ENCODE measurements around the gene DOCK8.
"Not testable (repeated sequence)": the region's sequence is repeated elsewhere in the genome, so short reads cannot be mapped to it uniquely, and the experiment has no call there.

Gene DOCK8

DNA sequence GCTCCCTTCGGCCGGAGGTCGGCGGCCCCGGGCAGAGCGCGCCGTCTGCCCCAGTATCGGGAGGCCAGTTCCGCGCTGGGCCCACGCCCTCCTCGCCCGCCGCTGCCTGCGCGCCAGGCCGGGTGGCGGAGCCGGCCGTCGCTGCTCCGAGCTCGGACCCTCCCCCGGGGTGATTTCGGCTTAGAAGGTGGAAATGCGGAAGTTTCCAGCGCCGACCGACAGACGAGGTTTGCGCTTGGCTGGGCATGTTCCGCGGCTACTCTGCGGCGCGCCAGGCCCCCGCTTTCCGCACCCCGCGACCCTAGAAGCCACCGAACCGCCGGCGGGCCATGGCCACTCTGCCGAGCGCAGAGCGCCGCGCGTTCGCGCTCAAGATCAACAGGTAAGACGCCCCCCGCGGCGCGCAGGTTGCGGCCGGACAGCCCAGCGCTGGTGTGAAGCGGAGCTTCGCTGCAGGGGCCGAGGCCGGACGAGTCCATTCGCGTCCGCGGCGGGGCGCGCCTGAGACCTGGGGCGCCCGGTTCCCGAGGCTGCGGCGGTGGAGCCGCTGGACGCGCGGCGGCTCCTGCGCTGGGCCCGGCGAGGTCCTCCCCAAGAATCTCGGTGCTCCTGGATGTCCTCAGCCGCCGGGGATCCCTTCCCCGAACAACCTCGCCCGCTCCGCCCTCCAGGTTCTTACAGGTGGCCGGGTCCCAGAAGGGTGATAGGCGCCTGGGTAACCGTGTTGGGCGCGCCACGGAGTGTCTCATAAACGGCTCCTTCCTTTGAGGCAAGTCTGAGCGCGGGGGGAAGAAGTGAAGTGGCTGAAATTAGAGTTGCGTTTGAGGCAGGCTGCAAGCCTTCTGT lies at the start of gene DOCK8:
Gene DOCK8, plus strand, starts transcription at position 218 of the 846 bp plus-strand sequence. Its CDS starts 112 bp downstream, at position 330.
- H3K27ac ChIP-seq, result no peak within 1 kb of the TSS
- peak within 1 kb of the TSS; percentile 45 for H3K4me3 ChIP-seq (ENCODE audit: low read depth, low read length)
- peaks cover 6% of the 10 kb centered on the region for H3K27me3 ChIP-seq (replicated peaks)
- no peaks in the 10 kb centered on the region for H3K36me3 ChIP-seq (replicated peaks)
- TF ChIP-seq, protein P1, sequence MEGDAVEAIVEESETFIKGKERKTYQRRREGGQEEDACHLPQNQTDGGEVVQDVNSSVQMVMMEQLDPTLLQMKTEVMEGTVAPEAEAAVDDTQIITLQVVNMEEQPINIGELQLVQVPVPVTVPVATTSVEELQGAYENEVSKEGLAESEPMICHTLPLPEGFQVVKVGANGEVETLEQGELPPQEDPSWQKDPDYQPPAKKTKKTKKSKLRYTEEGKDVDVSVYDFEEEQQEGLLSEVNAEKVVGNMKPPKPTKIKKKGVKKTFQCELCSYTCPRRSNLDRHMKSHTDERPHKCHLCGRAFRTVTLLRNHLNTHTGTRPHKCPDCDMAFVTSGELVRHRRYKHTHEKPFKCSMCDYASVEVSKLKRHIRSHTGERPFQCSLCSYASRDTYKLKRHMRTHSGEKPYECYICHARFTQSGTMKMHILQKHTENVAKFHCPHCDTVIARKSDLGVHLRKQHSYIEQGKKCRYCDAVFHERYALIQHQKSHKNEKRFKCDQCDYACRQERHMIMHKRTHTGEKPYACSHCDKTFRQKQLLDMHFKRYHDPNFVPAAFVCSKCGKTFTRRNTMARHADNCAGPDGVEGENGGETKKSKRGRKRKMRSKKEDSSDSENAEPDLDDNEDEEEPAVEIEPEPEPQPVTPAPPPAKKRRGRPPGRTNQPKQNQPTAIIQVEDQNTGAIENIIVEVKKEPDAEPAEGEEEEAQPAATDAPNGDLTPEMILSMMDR (IDR thresholded peaks at IDR 0.05; ENCODE audit: low read depth, low read length, missing control alignments), result peak; percentile 24
- DNase-seq, result no peak
- in situ Hi-C loops (cut with HindIII; ENCODE audit: low pct_ligation_motif_present, low sequenced_read_pairs), result no loop called here

DNA sequence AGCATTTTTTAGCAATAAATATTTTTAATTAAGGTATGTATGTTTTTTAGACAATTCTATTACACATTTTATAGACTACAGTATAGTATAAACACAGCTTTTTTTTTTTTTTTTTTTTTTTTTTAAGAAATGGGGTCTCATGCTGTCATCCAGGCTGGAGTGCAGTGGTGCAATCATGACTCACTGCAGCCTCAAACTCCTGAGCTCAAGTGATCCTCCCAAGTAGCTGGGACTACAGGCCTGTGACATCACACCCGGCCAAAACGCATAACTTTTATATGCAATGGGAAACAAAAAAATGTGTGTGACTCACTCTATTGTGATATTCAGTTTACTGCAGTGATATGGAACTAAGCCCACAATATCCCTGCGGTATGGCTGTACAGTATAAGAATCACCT lies 44.9 kb upstream of the DOCK8 start:
- H3K4me3 ChIP-seq (ENCODE audit: low read depth, low read length); H3K27me3 ChIP-seq (replicated peaks); H3K27ac ChIP-seq; in situ Hi-C loops (cut with HindIII; ENCODE audit: low pct_ligation_motif_present, low sequenced_read_pairs); DNase-seq; H3K36me3 ChIP-seq (replicated peaks): not testable (repeated sequence)

DNA sequence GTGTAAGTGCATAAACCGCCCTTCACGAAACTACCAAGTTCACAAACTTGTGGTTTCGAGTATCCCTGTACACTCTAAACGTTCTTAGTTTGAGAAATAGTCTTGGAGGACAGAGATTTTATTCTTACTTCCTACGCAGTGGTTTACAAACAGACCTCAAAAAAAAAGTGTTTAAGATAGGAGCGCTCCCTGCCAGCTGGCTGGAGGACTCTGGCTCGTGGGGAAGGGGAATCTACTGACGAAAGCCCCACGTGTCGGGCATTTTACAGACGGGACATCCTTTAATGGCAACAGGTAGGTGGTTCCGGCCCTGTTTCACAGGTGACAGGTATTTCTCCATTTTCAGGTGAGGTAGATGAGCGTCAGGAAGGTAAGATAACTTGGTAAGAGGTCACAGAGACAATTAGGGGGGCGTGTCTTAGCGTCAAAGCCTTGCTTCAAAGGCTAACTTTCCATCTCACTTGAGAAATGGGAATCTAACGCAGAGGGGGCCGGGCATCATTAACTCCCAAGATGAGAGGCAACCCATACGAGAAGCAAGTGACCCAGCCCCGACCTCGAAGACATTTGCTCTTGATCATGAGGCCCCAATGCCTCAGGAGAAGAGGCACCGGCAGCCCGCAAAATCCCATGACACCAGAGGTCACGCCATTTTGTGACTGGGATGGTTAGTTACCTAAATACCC lies 36.4 kb upstream of the DOCK8 start:
- peak overlapping the region; percentile 46 for H3K4me3 ChIP-seq (ENCODE audit: low read depth, low read length)
- H3K27me3 ChIP-seq (replicated peaks); DNase-seq; in situ Hi-C loops (cut with HindIII; ENCODE audit: low pct_ligation_motif_present, low sequenced_read_pairs); H3K36me3 ChIP-seq (replicated peaks); H3K27ac ChIP-seq: not testable (repeated sequence)

DNA sequence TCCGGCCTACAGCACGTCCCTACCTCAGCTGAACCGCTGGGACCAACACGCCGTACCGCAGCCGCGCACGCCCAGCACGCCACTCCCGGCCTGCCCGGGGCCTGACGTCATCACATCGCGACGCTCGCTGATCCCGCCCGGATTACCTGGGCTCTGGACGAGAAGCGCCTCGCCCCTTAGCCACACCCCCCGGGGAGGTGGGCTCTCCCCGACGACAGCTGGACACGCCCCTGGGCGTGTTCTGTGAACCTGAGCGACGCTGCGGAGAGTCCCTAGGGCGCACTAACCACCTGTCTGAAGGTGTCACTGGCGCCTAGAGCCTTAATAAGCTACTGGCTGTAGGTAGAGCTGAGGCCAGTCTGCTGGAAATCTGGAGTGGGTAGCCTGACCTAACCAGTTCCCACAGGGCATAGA lies 35.7 kb upstream of the DOCK8 start, which contains the start of gene ZNG1A:
Gene ZNG1A, minus strand, starts transcription at position 87 of the 414 bp plus-strand sequence. CDS start 87 bp downstream, outside the sequence.
- H3K27me3 ChIP-seq (replicated peaks); H3K36me3 ChIP-seq (replicated peaks); H3K27ac ChIP-seq; in situ Hi-C loops (cut with HindIII; ENCODE audit: low pct_ligation_motif_present, low sequenced_read_pairs): not testable (repeated sequence)
- DNase-seq, result peak; percentile 32
- H3K4me3 ChIP-seq (ENCODE audit: low read depth, low read length), result peak within 1 kb of the TSS; percentile 54

DNA sequence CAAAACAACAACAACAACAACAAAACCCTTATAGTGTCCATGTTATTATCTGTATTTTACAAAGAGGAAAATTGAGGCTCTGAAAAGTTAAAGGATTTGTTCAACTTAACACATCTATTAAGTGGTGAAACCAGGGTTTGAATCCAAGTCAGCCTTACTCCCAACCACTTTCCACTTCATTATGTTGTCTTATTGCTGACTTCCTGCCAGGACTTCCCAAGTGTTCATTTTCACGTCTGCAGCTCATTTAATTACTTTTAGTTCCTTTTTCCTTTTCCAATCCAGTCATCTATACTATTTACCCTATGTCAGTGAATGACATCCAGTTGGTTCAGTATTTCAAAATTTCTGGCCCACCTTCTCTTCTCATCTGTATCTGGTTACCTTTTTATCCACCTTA lies 15.1 kb upstream of the DOCK8 start:
- DNase-seq; H3K27ac ChIP-seq; H3K36me3 ChIP-seq (replicated peaks); in situ Hi-C loops (cut with HindIII; ENCODE audit: low pct_ligation_motif_present, low sequenced_read_pairs); H3K4me3 ChIP-seq (ENCODE audit: low read depth, low read length); H3K27me3 ChIP-seq (replicated peaks): not testable (repeated sequence)

DNA sequence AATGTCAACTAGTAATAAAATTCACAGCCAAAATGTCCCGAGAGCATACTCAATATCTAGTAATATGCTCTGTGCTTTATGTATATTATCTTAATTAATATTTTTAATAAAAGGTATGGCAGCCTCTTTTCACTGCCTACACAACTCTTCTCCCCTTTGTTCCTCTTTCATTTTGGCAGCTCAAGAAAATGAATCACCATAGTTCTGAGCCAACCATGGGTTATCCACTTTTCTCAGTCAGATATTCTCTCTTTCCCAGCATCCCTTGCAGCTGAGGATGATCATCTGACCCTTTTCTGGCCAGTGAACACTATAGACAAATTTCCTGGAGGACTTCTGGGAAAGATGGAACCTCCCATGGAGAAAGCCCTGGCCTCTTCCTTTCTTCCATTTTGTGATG lies 8.2 kb upstream of the DOCK8 start:
- H3K27ac ChIP-seq, result no peak overlapping the region
- TF ChIP-seq, protein P1 (IDR thresholded peaks at IDR 0.05; ENCODE audit: low read depth, low read length, missing control alignments), result no peak

DNA sequence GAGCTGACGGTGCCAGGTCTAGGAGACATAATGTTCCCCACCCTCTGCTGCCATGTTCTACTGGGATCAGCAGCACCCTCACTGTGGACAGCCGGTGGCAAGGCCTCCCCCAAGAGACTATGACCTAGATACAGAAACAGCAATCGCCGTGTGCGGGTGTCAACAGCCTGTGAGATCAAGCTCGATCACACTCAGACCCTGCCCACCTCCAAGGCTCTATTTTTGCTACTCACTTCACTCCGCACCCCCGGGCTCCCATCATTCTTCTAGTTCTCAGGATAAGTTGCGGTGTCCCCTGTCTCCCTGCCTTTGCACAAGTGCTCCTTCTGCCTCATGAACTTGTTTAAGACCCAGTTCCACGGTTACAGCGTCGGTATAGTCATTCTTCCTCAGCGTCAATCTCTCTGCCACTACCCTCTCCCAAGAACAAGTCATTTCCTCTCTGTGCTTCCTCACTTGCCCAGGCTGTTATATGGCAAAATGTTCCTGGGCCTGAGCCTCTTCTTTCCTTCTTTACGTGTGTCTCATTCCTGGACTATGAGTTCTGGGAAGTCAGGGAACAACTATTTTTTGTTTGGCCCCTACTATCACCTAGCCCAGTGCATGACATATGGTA lies 5.4 kb upstream of the DOCK8 start:
- no peak overlapping the region for H3K27ac ChIP-seq
- in situ Hi-C loops (cut with HindIII; ENCODE audit: low pct_ligation_motif_present, low sequenced_read_pairs), result no loop called here
- no peaks in the 10 kb centered on the region for H3K27me3 ChIP-seq (replicated peaks)
- no peak for DNase-seq
- TF ChIP-seq, protein P1 (IDR thresholded peaks at IDR 0.05; ENCODE audit: low read depth, low read length, missing control alignments), result no peak
- no peaks in the 10 kb centered on the region for H3K36me3 ChIP-seq (replicated peaks)
- H3K4me3 ChIP-seq (ENCODE audit: low read depth, low read length), result no peak overlapping the region

More for the DNA sequence above, 8.2 kb upstream of the DOCK8 start:
- DNase-seq, result no peak
- Histone ChIP-seq H3K4me3 (ENCODE audit: low read depth, low read length) (no peak overlapping the region), H3K27me3 (replicated peaks) (no peaks in the 10 kb centered on the region), H3K36me3 (replicated peaks) (no peaks in the 10 kb centered on the region)
- in situ Hi-C loops (cut with HindIII; ENCODE audit: low pct_ligation_motif_present, low sequenced_read_pairs), result no loop called here

Measured in brain microvascular endothelial cell (primary cell).